CD1c-positive myeloid dendritic cell (primary cell): Measurements from ENCODE around the gene TEX264.
A peak's percentile ranks its signal among the peaks of the same experiment; 100 is the strongest.

Source experiments
- DNase-seq: peaks from one replicate; pipeline ENCODE4 v3.0.0-alpha.2; 2016; ENCODE audit errors: extremely low spot score

Gene TEX264

GRCh38 chr3:51675201-51675611 is 4.2 kb downstream of the TEX264 start:
- DNase-seq = peak; percentile 37

GRCh38 chr3:51676102-51676640 is 5.1 kb downstream of the TEX264 start:
- no peak for DNase-seq

DNA sequence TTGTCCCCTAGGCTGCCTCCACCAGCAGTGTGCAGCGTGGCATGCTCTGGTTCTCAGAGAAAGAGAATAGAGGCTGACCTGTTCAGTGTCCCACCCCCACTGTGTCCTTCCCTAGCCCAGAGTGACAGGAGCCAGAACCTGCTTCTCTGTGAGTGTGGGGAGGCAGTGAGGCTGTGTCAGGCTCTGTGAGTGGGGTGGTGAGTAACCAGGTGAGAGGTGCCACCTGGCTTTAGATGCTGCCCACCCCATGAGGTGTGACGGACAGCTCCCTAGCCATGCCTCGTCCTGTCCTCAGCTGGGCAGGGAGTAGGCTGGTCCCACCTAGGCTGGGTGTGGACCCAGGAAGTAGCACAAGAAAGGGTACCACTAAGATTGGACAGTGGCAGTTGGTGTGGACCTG is 6.3 kb downstream of the TEX264 start:
- DNase-seq = no peak

- no peak for DNase-seq
Measured at GRCh38 chr3:51678186-51678585, 7.1 kb downstream of the TEX264 start.

GRCh38 chr3:51678641-51679040 is 7.6 kb downstream of the TEX264 start:
- no peak for DNase-seq

GRCh38 chr3:51679318-51679717 is 8.3 kb downstream of the TEX264 start:
- DNase-seq = no peak

DNA sequence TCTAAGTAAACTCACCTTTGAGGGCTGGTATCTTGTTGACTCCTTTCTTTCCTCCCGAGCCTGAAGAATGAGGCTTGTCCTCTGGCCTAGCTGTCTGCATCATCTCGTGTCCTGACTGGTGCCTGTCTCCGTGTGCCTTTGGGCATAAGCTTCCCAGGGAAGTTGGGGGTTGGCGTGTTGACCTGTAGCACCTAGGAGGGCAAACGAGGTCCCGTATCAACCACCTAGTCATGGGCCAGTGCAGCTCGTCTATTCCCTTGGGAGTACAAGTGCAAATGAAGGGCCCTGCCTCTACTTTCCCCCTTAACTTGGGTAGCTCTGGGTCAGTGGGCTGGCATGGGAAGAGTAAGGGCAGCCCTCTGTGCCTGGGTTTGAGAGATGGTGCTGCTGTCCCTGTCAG is 8.7 kb downstream of the TEX264 start:
- no peak for DNase-seq

- no peak for DNase-seq
Measured at GRCh38 chr3:51680196-51680595, 9.1 kb downstream of the TEX264 start.

GRCh38 chr3:51680663-51681230 is 9.7 kb downstream of the TEX264 start:
- DNase-seq = peak; percentile 27

GRCh38 chr3:51681453-51681852 is 10.4 kb downstream of the TEX264 start:
- peak; percentile 63 for DNase-seq

GRCh38 chr3:51682079-51682478 is 11.0 kb downstream of the TEX264 start:
- peak; percentile 89 for DNase-seq

- DNase-seq = no peak
Measured at GRCh38 chr3:51682526-51682925, 11.5 kb downstream of the TEX264 start.

GRCh38 chr3:51683566-51683965 is 12.5 kb downstream of the TEX264 start:
- no peak for DNase-seq

GRCh38 chr3:51684971-51685751 is 14.1 kb downstream of the TEX264 start:
- DNase-seq = no peak

GRCh38 chr3:51686056-51686455 is 15.0 kb downstream of the TEX264 start:
- no peak for DNase-seq

DNA sequence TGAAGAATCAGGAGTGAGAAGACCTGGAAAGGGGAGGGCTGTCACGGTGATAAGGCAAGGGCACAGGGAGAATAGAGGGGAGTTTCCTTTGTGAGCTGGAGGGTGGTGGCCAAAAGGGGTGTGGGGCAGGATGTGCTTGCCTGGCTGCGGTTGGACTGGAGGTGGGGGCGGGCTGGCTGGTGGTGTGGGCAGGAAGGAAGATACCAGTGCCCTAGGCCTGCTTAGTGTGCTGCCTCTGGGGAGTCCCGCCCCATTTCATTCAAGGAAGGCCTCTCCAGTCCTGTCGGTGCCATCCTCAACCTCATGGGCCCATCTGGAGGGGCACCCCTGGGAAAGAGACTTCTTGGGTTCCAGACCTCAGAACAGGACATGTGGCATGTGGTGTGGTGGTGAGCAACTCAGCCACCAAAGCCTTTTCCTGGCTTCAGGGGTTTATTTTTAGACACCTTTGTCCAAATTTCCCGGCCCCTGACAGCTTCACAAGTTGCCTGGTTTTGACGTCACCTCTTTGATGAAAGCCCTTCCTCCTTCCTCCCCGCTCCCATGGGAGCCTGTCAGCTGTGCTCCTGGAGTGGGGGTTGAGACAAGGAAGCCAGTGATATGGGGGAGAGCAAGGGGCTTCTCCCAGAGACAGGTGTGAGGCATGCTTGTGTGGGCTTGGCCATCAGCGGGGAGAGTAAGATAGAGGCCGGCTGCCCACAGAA is 15.6 kb downstream of the TEX264 start:
- DNase-seq = peak; percentile 57

GRCh38 chr3:51687431-51688205 is 16.6 kb downstream of the TEX264 start:
- no peak for DNase-seq

GRCh38 chr3:51688206-51688600 is 17.2 kb downstream of the TEX264 start:
- DNase-seq = no peak

GRCh38 chr3:51691021-51691420 is 20.0 kb downstream of the TEX264 start:
- no peak for DNase-seq

GRCh38 chr3:51691949-51692348 is 20.9 kb downstream of the TEX264 start:
- DNase-seq = no peak

GRCh38 chr3:51692980-51693395 is 21.9 kb downstream of the TEX264 start:
- no peak for DNase-seq

DNA sequence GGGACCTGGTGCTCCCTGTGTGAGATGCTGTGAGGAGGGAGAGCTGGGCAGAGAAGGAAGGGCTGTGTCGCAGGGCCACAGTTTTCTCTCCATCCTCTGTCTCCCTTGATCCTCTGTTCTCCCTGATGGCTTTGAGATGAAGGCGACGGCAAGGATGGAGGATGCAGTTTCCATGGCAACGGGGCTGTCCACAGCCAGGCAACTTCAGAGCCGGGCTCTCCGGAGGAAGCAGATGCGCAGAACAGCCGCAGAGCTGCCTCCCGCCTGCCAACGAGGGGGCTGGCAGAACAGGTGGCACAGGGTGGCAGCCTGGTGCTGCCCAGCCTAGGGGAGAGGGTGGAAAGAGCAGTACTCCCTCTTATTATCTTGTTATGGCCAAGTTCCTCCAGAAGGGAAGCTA is 25.9 kb downstream of the TEX264 start:
- no peak for DNase-seq
